Measurements from ENCODE around the gene KLHDC4. TPM values are rescaled to one million over a fixed set of nuclear protein-coding genes. Genes with fewer than 3 reads are reported as not detected.

Gene KLHDC4
- total and polyA plus RNA-seq, 10 of the 15 experiments (the other 5 are each of a cell fraction or from before 2014, with no cell fraction given) = 0.80 to 62.1 (median 32.8) TPM

- TF ChIP-seq MXI1 (IDR thresholded peaks at IDR 0.05; ENCODE audit: low read depth, low read length) (no peak), CUX1 (IDR thresholded peaks at IDR 0.05; ENCODE audit: insufficient replicate concordance, low read depth, low read length) (no peak), ZZZ3 (IDR thresholded peaks at IDR 0.05; ENCODE audit: control insufficient read depth, insufficient read length, low read depth) (no peak)
These were observed 3.2 kb downstream of the KLHDC4 start (continued) for GRCh38 chr16:87762620-87763019.

- 76% methylated on average over 14 of the region's 14 CpGs for WGBS (ENCODE audit: insufficient coverage, insufficient replicate concordance, low lambda C conversion rate, missing lambda C conversion rate)
- no peak overlapping the region for H2AFZ ChIP-seq (ENCODE audit: control insufficient read depth, low read depth, low read length)
- no TSS peak for BruUV-seq (replicated peaks)
- no peak overlapping the region; the same call in 1 of the 2 replicates for H3K4me3 ChIP-seq
- H3K79me2 ChIP-seq (ENCODE audit: control insufficient read depth, insufficient read depth, low read length) = peaks cover 32% of the 10 kb centered on the region
- H3K27ac ChIP-seq (ENCODE audit: control insufficient read depth, insufficient read depth) = no peak overlapping the region
- peaks cover 6% of the 10 kb centered on the region for H3K4me1 ChIP-seq (ENCODE audit: control insufficient read depth, insufficient read depth, low read length)
- H3K9ac ChIP-seq (ENCODE audit: control insufficient read depth, insufficient read depth, low read length) = no peak overlapping the region
- in situ Hi-C loops (cut with MboI) = no loop called here
- DNase-seq (ENCODE audit: low read depth, low spot score) (no peak), FAIRE-seq (no peak), ATAC-seq (peak; percentile 32)
- no peaks in the 10 kb centered on the region for H3K9me3 ChIP-seq (replicated peaks; ENCODE audit: control insufficient read depth, insufficient read depth, low read length)
- intact Hi-C loops (cut with micrococcal nuclease; ENCODE audit: unreplicated experiment) = loop anchor here (10.0 kb wide), 1 partner anchor 207 kb away; no protein-coding TSS in a partner anchor
- ChIA-PET RAD21 (ENCODE audit: unreplicated experiment) (no interaction called here), POLR2A (interaction anchor here (0.5 to 0.6 kb wide), 2 partner anchors 9 to 1641 kb away, joined by 3 to 4 read pairs; no protein-coding TSS in a partner anchor), CTCF (interaction anchor here (1.2 kb wide), 2 partner anchors 8 to 126 kb away, joined by 4 to 8 read pairs; no protein-coding TSS in a partner anchor), SMC1A (ENCODE audit: uncharacterized antibody, unreplicated experiment) (no interaction called here)
- H4K20me1 ChIP-seq (ENCODE audit: control insufficient read depth, insufficient read depth) = no peaks in the 10 kb centered on the region
- H3K36me3 ChIP-seq (ENCODE audit: control insufficient read depth in 2 of 2, insufficient read depth in 2 of 2, low read length in 1 of 2) = peaks cover 6 to 15% of the 10 kb centered on the region in 2 experiments; a peak in 3 of 4 replicates
- TF ChIP-seq NFYB (IDR thresholded peaks at IDR 0.05; ENCODE audit: insufficient read depth, low read depth, low read length) (0 out of 2 replicates have a peak, but pooled peaks have one; percentile 5), IKZF2 (IDR thresholded peaks at IDR 0.05) (no peak), MYC (IDR thresholded peaks at IDR 0.05; ENCODE audit: insufficient read depth, insufficient read length, insufficient replicate concordance, low read length, severe bottlenecking) (no peak), RUNX3 (IDR thresholded peaks at IDR 0.05; ENCODE audit: low read length) (no peak), PML (IDR thresholded peaks at IDR 0.05; ENCODE audit: low read length) (no peak), CHD2 (IDR thresholded peaks at IDR 0.05; ENCODE audit: borderline replicate concordance, low read depth, low read length) (no peak), PAX5 (IDR thresholded peaks at IDR 0.05; ENCODE audit: borderline replicate concordance, low read depth, low read length) (peak; percentile 98), PKNOX1 (IDR thresholded peaks at IDR 0.05) (no peak), MLLT1 (IDR thresholded peaks at IDR 0.05) (no peak)
- no peaks in the 10 kb centered on the region for H3K27me3 ChIP-seq (replicated peaks in 1 of 2; ENCODE audit: control insufficient read depth in 2 of 2, insufficient read depth in 2 of 2, low read length in 1 of 2)
- no peak overlapping the region; the same call in 1 of the 2 replicates for H3K4me2 ChIP-seq (ENCODE audit: control insufficient read depth, insufficient read depth)
These were observed 3.7 kb downstream of the KLHDC4 start for GRCh38 chr16:87762071-87762571.

Measured in GM12878 (cell line).